K562 (cell line): ENCODE results near the gene MT1A. TPM values are rescaled to one million over a fixed set of nuclear protein-coding genes. Genes with fewer than 3 reads are reported as not detected.

Experiments
- CTCF ChIP-seq, 3 experiments: IDR thresholded peaks in 2 of 3; conservative IDR thresholded peaks in 1 of 3; 2 replicates each; pipeline ENCODE4 v1.5.1; 2011 to 2012; ENCODE audit warnings: low read length in 3 of 3, mild to moderate bottlenecking in 3 of 3, control low read depth in 2 of 3, improper control_type of control experiment in 1 of 3, inconsistent platforms in 1 of 3, low read depth in 1 of 3, mixed read lengths in 1 of 3, moderate library complexity in 1 of 3; ENCODE audit not compliant: insufficient read depth in 2 of 3
- E2F4 ChIP-seq: sonication (generic); formaldehyde crosslinking; IDR thresholded peaks from 2 replicates; pipeline ENCODE4 v1.8.0; 2022; ENCODE audit warnings: mild to moderate bottlenecking, low read depth, missing genetic modification reagents
- EWSR1 ChIP-seq: fragments of 450-650 bp; IDR thresholded peaks from 2 replicates; pipeline ENCODE4 v1.6.1; 2018; ENCODE audit warnings: borderline replicate concordance, mild to moderate bottlenecking, low read depth, moderate library complexity; ENCODE audit not compliant: partially characterized antibody
- FOXK1 ChIP-seq: sonication (generic); formaldehyde crosslinking; IDR thresholded peaks from 2 replicates; pipeline ENCODE4 v1.8.0; 2022; ENCODE audit warnings: missing genetic modification reagents, mild to moderate bottlenecking, borderline replicate concordance
- PBX2 ChIP-seq, 2 experiments: IDR thresholded peaks in 1 of 2; conservative IDR thresholded peaks in 1 of 2; 2 replicates each; pipeline ENCODE4 v1.6.1; 2016; ENCODE audit warnings: low read depth in 2 of 2, mild to moderate bottlenecking in 1 of 2, missing compliant biosample characterization in 1 of 2, missing genetic modification characterization in 1 of 2, moderate library complexity in 1 of 2
- PPARD ChIP-seq: fragments of 250-450 bp; sonication (Bioruptor Pico); IDR thresholded peaks from 2 replicates; pipeline ENCODE4 v1.8.0; 2022; ENCODE audit warnings: inconsistent platforms, mild to moderate bottlenecking, moderate library complexity
- RAD21 ChIP-seq, 2 experiments: fragments of 250-450 bp in 1 of 2; fragments of 450-650 bp in 1 of 2; sonication (Bioruptor Pico) in 1 of 2; formaldehyde crosslinking in 1 of 2; IDR thresholded peaks in 1 of 2; conservative IDR thresholded peaks in 1 of 2; 2 replicates each; pipeline versions ENCODE4 v1.4.0 to v1.8.0; 2020 to 2022; ENCODE audit warnings: mild to moderate bottlenecking in 2 of 2, moderate library complexity in 1 of 2
- SRF ChIP-seq, 2 experiments: fragments of 250-450, 450-650 bp in 1 of 2; sonication (Bioruptor Pico) in 1 of 2; sonication (generic) in 1 of 2; formaldehyde crosslinking; IDR thresholded peaks; 2 replicates each; pipeline versions ENCODE4 v1.5.0 to v1.5.1; 2020 to 2022; ENCODE audit warnings: mild to moderate bottlenecking in 1 of 2, missing genetic modification reagents in 1 of 2
- TAF7 ChIP-seq: fragments of 450-650 bp; IDR thresholded peaks from 2 replicates; pipeline ENCODE4 v1.6.1; 2016; ENCODE audit warnings: missing genetic modification characterization, missing compliant biosample characterization
- TRIM25 ChIP-seq: fragments of 450-650 bp; IDR thresholded peaks from 2 replicates; pipeline ENCODE4 v1.7.0; 2016; ENCODE audit warnings: borderline replicate concordance
- ZBTB26 ChIP-seq: fragments of 450-650 bp; formaldehyde crosslinking; IDR thresholded peaks from 2 replicates; pipeline ENCODE4 v1.4.0; 2022; ENCODE audit warnings: missing genetic modification characterization
- ZBTB7A ChIP-seq: IDR thresholded peaks from 2 replicates; pipeline ENCODE4 v1.6.1; 2011; ENCODE audit warnings: low read depth, mild to moderate bottlenecking, low read length, moderate library complexity, borderline replicate concordance; ENCODE audit not compliant: control insufficient read depth
- ZNF133 ChIP-seq: fragments of 250-450 bp; sonication (Bioruptor Pico); IDR thresholded peaks from 2 replicates; pipeline ENCODE4 v1.4.0; 2020; ENCODE audit warnings: mild to moderate bottlenecking
- ZNF280A ChIP-seq: fragments of 450-650 bp; IDR thresholded peaks from 2 replicates; pipeline ENCODE4 v1.6.1; 2018; ENCODE audit warnings: mild to moderate bottlenecking, low read depth; ENCODE audit not compliant: partially characterized antibody
- ZNF384 ChIP-seq: IDR thresholded peaks from 2 replicates; pipeline ENCODE4 v1.6.1; 2012; ENCODE audit warnings: low read depth, low read length, improper control_type of control experiment
- polyA plus RNA-seq, 8 experiments: library from polyadenylated mRNA; depleted of rRNA in 4 of 8; stranded (reverse) in 5 of 8; unstranded in 3 of 8; fragments of >200 nt; fragmentation: Nextera tagmentation in 2 of 8; fragmentation: Illumina TruSeq in 1 of 8; extraction: Ambion mirVana in 2 of 8; extraction: Trizol in 1 of 8; gene quantifications; 2 replicates each; pipeline versions ENCODE4 v1.2.1 to v1.2.3, GENCODE V29; 2011 to 2014; ENCODE audit warnings: inconsistent platforms in 1 of 8, missing spikeins in 1 of 8
- total RNA-seq, 7 experiments: library from RNA; depleted of rRNA in 6 of 7; stranded (reverse); fragments of >200 nt in 6 of 7; fragmentation: Illumina TruSeq in 2 of 7; extraction: Trizol in 2 of 7; gene quantifications; 2 replicates each; pipeline versions ENCODE4 v1.2.1 to v1.2.3, GENCODE V29; 2011 to 2021; ENCODE audit warnings: low replicate concordance in 1 of 7

Gene MT1A
- total and polyA plus RNA-seq, 9 of the 15 experiments (the other 6 are each of a cell fraction or from before 2014, with no cell fraction given), result 0.23 TPM; not detected in 8

GRCh38 chr16:56603589-56603988 is 34.9 kb upstream of the MT1A start (continued):
- TF ChIP-seq RAD21 (CRISPR knock-in tag; conservative IDR thresholded peaks at IDR 0.05 in 1 of 2, IDR thresholded peaks at IDR 0.05 in 1 of 2) (peak; percentile 55 to 74), ZNF280A (no peak), CTCF (IDR thresholded peaks at IDR 0.05 in 2 of 3, conservative IDR thresholded peaks at IDR 0.05 in 1 of 3; ENCODE audit: insufficient read depth in 2 of 3, low read depth in 1 of 3, low read length in 3 of 3) (peak; percentile 53 to 68 (median 61)), E2F4 (CRISPR knock-in tag) (no peak), TRIM25 (no peak), TAF7 (tag) (no peak), SRF (CRISPR knock-in tag; IDR thresholded peaks at IDR 0.05) (no peak), ZBTB7A (no peak), EWSR1 (no peak), ZNF384 (no peak), PPARD (no peak), ZBTB26 (CRISPR knock-in tag) (no peak), ZNF133 (no peak), FOXK1 (CRISPR knock-in tag) (no peak), PBX2 (CRISPR knock-in tag; IDR thresholded peaks at IDR 0.05; ENCODE audit: low read depth) (no peak), PBX2 (tag; conservative IDR thresholded peaks at IDR 0.05; ENCODE audit: low read depth) (0 out of 2 replicates have a peak, but pooled peaks have one; percentile 17)
